Stimulated activated naive CD8-positive, alpha-beta T cell treated with anti-CD3 and anti-CD28 coated beads, Interleukin-15, Interleukin-2, amounts not matched to agents 100 U/mL and 50 U/mL, for 24 hours (primary cell): Measurements from ENCODE around the gene NWD2.

Experiments
- ATAC-seq: fragments of 150-1000 bp; cut with Tn5 transposase; one replicate; pipeline ENCODE4 v1.10.0; 2021
- DNase-seq: peaks from one replicate; pipeline ENCODE4 v3.0.0; 2021

Gene NWD2

GRCh38 chr4:37279894-37280592 lies 35.5 kb downstream of the NWD2 start:
- DNase-seq (no peak), ATAC-seq (no peak)

GRCh38 chr4:37299468-37299867 lies 54.9 kb downstream of the NWD2 start:
- DNase-seq: no peak
- no peak for ATAC-seq

GRCh38 chr4:37304612-37305011 lies 60.1 kb downstream of the NWD2 start:
- ATAC-seq: no peak
- no peak for DNase-seq

DNA sequence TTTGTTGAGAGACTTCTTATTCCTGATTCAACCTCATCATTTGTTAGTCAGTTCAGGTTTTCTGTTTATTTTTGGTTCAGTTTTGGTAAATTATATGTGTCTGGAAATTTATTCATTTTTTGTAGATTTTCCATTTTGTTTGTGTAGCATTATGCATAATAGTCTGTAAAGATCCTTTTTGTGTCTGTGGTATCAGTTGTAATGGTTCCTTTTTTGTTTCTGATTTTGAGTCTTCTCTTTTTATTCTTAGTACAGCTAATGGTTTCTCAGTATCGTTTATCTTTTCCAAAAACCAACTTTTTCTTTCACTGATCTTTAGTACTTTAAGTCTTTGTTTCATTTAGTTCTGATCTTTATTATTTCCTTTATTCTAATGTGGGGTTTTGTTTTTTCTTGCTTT lies 61.4 kb downstream of the NWD2 start:
- ATAC-seq: no peak
- DNase-seq: no peak

GRCh38 chr4:37317104-37317643 lies 72.6 kb downstream of the NWD2 start:
- DNase-seq: no peak
- ATAC-seq: no peak

- DNase-seq: no peak
Observed at GRCh38 chr4:37320513-37321235, 76.1 kb downstream of the NWD2 start.

DNA sequence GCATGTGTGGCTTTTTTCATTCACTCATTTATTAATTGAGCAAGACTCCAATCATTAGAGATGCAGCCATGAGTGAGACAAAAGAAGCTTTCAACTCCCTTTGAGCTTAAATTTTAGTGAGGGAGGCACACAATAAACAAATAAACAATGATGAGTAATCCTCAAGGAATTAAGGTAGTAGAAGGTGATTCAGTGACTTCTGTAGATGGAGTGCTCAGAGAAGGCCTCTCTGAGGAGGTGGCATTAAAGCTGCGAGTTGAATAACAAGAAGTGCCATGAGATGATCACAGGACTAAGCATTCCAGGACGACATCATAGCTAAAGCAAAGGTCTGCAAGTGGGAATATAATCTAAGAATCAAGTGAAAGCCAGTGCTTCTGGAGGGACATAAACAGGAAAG lies 77.6 kb downstream of the NWD2 start:
- no peak for ATAC-seq
- DNase-seq: no peak

More at GRCh38 chr4:37320513-37321235, 76.1 kb downstream of the NWD2 start:
- ATAC-seq: no peak

DNA sequence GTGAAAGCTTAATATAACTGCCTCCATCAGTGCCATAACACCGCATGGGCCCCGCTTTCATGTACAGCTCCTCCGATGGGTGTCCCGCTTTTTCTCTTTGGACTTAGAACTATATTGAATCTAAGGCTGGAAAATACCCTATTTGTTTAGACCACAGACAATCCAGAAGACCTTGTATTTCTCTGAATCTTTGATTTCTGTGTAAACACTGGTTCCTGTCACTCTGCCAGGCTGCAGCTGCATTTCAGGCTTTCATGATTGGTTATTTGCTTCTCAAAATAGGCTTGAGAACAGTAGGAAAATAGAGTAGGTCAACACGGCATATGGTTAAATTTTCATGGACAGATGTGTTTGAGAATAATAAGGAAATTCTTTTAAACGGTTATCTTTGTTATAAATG lies 80.0 kb downstream of the NWD2 start:
- no peak for DNase-seq
- no peak for ATAC-seq

DNA sequence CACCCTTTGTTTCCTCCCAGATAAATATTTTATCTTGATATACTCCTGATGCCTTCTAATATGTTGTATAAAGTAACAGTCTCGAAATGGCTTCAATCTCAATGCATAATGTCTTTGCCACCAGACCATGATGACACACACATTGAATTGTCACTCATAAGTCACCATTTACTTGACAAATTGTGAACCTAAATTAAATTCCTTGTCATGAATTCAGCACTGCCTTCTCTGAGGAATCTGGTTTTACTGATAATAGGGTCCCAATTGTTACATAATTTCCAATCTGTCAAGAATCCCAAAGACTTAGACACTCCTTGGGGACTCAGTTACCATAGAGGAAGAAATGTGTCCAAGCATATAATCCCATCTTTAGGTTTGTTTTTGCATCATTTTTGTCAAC lies 82.3 kb downstream of the NWD2 start:
- ATAC-seq: no peak

DNA sequence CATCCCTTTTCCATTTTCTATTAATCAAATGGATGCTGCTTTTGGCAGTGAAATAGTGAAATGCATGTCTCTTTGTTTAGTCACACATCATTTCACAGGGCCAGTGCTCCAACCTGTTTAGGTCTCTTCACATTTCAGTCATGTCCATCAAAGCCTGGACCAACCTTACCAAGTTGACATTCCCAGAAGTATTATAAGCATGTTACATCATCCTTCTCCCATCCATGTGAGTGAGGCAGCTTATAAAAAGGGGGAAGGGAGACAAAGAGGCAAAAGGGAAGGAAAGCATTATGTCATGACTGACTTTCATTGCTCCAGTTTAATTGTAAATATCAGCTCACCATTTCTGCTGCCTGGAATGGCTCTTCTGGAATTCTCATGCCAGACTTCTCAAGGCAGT lies 94.4 kb downstream of the NWD2 start:
- ATAC-seq (no peak), DNase-seq (no peak)

More for the DNA sequence above, 82.3 kb downstream of the NWD2 start:
- DNase-seq: no peak

DNA sequence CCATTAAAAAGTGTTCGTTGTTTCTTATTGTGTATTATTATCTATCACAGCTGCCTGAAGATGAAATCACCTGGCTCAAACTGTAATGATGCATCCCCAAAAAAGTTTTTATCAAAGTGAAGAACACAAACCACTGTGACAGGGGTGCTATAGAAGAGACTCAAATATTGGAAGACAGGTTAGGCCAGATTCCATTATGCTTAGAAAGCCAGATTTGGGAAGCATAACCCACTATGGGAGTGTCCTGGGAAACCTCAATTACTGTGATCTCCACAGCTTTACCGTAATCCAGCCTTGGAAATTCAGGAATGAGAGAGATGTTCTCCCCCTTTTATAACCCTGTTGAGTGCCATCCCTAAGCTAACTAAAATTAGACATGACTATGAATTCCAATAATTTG lies 114.2 kb downstream of the NWD2 start:
- ATAC-seq: no peak

GRCh38 chr4:37359261-37359660 lies 114.7 kb downstream of the NWD2 start:
- no peak for ATAC-seq
- no peak for DNase-seq

More for the DNA sequence above, 114.2 kb downstream of the NWD2 start:
- DNase-seq: no peak

DNA sequence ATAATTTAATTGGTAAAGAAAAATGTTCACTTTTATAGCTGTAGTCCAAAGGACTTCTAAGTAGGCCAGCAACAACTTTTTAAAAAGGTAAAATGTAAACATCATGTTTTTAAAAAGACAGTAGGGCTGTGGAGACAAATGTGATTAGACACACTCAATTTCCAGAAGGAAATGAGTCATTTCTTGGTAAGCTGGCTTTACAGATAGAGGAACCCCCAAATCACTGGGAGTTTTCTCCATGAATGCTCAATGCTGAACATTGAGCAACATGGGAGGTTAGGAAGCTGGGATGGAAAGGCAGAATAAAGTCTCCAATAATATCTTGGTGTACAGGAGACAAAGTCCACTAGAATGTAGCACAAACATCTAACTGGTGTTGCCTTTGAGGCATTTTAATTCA lies 121.3 kb downstream of the NWD2 start:
- ATAC-seq (no peak), DNase-seq (no peak)

DNA sequence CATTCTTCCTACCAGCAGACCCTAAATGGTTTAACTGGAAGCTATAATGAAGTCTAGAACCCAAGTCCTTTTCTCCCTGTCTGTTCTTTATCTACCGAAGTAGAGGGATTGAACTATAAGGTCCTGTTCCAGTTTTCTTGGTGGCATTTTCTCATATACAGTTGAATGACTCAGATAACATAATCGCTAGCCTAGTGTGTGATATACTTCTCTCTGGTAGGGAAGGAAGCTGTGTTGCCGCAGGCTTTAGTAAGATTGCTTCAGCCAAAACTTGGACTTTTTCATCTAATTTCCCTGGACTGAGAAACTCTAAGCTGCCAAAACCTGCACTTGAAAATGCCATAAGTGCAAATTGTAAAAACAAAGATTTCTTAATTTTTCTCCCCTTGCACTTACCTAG lies 123.4 kb downstream of the NWD2 start:
- DNase-seq (no peak), ATAC-seq (no peak)

DNA sequence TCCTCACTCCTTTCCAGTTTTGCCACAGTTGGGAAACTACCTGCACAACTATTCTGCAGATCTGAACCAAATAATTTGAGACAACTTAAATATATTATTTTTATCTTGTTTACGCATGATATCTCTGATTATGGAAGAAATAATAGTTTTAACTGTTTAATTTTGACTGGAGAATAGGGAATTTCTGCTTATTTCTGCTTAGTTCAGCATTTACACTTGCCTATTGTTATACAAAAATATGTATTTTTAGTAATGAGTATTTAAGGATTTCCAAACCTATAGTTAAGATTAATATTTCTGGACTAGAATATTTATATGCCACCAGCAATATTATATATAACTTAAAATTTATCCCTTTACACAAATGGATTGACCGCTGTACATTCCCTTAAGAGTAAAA lies 125.5 kb downstream of the NWD2 start:
- no peak for ATAC-seq
- no peak for DNase-seq

- DNase-seq (no peak), ATAC-seq (no peak)
Observed at GRCh38 chr4:37381040-37381668, 136.6 kb downstream of the NWD2 start.

GRCh38 chr4:37383579-37384229 lies 139.2 kb downstream of the NWD2 start:
- ATAC-seq (no peak), DNase-seq (peak; percentile 9)

GRCh38 chr4:37385424-37385823 lies 140.9 kb downstream of the NWD2 start:
- DNase-seq: no peak
- ATAC-seq: no peak

DNA sequence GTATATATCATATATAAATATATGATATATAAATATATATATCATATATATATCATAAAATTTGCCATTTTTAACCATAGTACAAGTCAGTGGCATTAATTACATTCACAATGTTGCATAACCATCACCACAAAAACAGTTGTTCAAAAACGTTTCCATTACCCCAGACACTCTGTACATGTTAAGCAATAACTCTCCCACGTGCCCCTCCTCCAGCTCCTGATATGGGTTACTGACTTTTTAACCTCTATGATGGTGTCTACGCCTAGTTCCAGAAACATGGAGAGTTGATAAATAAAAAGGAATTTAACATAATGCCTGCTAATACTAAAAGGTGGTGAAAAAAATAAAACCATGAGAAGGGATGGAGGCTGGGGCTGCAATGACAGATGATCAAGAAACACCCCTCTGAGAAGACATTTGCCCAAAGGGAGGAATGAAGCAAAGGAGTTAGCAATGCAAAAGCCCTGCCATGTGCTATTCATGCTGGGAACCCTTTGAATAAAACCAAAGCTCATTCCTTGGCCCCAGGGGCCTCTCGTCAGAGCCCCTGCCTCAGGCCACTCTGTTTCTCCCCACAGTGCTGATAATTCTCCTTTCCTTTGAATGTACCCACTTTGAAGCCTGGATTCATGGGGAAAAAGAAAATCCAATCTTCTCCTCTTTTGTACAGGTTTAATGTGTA lies 144.3 kb downstream of the NWD2 start:
- DNase-seq: no peak

GRCh38 chr4:37389366-37389765 lies 144.8 kb downstream of the NWD2 start:
- no peak for ATAC-seq

More for the DNA sequence above, 144.3 kb downstream of the NWD2 start:
- ATAC-seq: no peak

DNA sequence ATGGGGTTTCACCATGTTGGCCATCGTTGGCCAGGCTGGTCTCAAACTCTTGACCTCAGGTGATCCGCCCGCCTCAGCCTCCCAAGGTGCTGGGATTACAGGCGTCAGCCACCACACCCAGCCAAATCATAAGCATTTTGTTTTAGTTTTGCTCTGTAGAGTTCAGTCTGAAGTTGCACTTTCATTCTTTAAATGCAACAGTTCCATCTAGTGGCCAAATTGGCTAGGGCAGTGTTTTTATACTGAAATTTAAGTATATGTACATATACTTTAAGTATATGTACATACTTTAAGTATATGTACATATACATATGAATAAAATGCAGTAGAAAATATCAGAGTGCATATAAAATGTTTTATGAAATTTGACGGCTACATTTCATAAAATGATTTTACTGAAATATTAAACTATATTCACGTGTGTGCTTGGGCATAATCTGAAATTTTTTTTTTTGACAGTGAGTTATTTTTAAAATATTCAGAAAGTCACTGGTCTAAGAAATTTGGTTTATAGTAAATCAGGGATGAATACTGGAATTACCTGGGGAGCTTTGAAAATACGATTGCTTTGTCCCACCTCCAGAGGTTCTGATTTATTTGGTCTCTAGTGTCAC lies 145.5 kb downstream of the NWD2 start:
- no peak for ATAC-seq

More at GRCh38 chr4:37389366-37389765, 144.8 kb downstream of the NWD2 start:
- no peak for DNase-seq

More for the DNA sequence above, 145.5 kb downstream of the NWD2 start:
- DNase-seq: peak; percentile 10
